IMR-90 (cell line): Measurements from ENCODE around the gene ZNF213.
"Not testable (repeated sequence)": the region's sequence is repeated elsewhere in the genome, so short reads cannot be mapped to it uniquely, and the experiment has no call there.

Experiments
- CTCF ChIP-seq: conservative IDR thresholded peaks from 2 replicates; pipeline ENCODE4 v1.5.1; 2012; ENCODE audit warnings: mild to moderate bottlenecking, low read depth, low read length, improper control_type of control experiment
- MXI1 ChIP-seq: IDR thresholded peaks from 2 replicates; pipeline ENCODE4 v1.6.1; 2012; ENCODE audit warnings: low read depth, mild to moderate bottlenecking, low read length, moderate library complexity, borderline replicate concordance
- RAD21 ChIP-seq: IDR thresholded peaks from 2 replicates; pipeline ENCODE4 v1.6.1; 2012; ENCODE audit warnings: low read length, improper control_type of control experiment
- RCOR1 ChIP-seq: IDR thresholded peaks from 2 replicates; pipeline ENCODE4 v1.6.1; 2012; ENCODE audit warnings: mild to moderate bottlenecking, low read length, improper control_type of control experiment; ENCODE audit not compliant: insufficient replicate concordance
- RFX5 ChIP-seq: IDR thresholded peaks from 2 replicates; pipeline ENCODE4 v1.8.0; 2012; ENCODE audit warnings: low read depth, mild to moderate bottlenecking, low read length, moderate library complexity

- not testable (repeated sequence) for TF ChIP-seq CTCF, RAD21, RFX5, MXI1, RCOR1
These were observed 47.4 kb downstream of the ZNF213 start for GRCh38 chr16:3182293-3182607.
